NCI-H2081 treated with DMSO at 0.1 percent for 48 hours (cell line): Measurements from ENCODE around the gene LEMD1.
"Not testable (repeated sequence)": the region's sequence is repeated elsewhere in the genome, so short reads cannot be mapped to it uniquely, and the experiment has no call there.

ENCODE experiments used
- DNase-seq: peaks from one replicate; lab custom pipeline; 2025; lab: John Stamatoyannopoulos, UW

Gene LEMD1

DNA sequence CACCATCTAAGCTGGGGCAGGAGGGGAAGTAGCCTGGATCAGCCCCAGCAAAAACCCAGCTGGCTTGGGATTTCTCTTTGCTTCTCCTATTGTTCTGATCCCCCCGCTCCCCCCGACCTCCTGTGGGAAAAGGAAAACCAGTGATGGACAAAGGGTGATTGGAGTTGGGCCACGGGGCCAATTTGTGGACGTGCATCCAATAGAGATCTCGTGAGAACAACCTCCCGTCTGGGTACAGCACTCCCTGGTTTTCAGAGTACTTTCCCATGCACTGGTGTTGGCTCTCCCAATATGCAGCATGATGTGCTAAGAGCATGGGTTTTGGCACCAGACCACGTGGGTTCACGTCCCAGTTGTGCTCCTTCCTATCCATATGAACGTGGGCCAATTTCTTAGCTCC is 25.0 kb upstream of the LEMD1 start:
- no peak for DNase-seq

DNA sequence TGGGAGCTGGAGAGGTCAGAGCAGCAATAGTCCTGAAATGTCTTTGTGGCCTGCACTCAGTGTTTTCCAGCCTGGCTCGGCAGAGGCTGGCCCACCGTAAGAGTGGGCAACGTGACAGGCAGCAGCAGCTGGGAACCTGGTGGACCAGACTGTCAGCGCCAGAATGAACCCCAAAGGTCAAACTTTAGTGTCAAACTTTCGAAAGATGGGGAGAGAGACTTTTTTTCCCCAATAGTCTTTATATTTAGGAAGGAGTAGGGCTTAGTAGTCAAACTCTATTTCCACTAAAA is 23.7 kb upstream of the LEMD1 start:
- DNase-seq, result no peak

GRCh38 chr1:205444931-205445645 is 23.2 kb upstream of the LEMD1 start:
- no peak for DNase-seq

GRCh38 chr1:205444300-205444930 is 22.6 kb upstream of the LEMD1 start:
- no peak for DNase-seq

DNA sequence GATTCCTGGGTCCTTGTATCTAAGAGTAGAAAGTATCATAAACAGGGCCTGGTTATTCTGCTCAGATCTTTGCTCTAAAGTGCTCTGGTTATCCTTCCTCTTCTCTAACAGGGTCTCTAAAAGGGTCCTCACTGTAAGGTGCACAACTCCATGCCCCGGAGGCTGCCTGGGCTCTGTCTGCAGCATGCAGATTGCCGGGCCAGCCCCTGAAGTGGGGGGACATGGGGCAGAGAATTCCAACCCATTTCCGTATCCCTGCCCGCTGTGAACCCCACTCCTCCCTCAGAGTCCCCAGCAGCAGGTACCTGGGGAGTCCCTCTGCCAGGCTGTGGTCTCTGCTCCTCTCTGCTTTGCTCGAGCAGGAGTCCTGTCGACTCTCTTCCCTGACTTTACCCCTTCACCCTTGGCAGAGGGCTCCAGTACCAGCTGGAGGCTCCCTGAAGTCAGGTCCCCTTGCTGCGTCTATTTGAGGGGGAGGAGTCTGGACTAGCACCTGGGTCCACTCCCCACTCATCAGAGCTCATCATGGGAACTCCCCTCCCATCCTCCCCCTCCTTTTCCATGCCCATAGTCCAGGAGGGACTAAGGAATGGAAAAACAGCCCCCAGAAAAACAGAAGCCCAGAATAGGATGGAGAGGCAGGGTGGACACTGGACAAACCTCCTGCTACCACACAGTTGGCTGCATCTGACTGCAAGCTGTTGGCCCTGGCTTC is 21.9 kb upstream of the LEMD1 start:
- no peak for DNase-seq

DNA sequence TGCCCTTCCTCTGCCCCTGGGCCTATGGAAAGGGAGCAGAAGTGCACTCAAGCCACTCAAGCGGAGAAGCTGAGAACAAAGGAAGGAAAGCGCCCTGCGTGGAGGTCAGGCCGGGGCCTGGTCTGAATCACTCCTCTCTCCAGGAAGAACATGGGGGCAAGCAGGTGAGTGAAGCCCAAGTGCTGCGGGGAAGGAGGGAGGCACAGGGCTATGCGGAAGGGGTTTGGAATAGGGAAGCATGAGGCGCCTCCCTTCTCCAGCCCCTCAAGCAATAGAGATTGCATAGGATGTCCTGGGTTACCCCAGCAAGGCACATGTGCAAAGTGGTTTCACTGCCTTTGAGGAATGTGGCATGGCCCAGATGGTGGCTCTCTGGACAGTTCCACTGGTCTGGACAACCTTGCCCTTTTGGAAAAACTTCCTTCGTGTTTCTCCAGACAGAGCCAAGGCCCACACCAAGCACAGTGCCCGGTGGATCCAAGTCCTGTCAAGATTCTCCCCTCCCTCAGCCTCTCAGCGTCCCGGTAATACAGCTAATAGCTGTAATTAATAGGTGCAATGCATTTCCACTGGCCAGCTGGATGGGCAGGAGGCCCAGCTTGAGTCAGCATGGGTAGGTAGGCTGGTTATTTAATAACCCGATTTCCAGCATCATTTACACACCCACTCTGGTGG is 20.3 kb upstream of the LEMD1 start:
- no peak for DNase-seq

GRCh38 chr1:205441716-205442050 is 19.8 kb upstream of the LEMD1 start:
- no peak for DNase-seq

GRCh38 chr1:205441318-205441633 is 19.4 kb upstream of the LEMD1 start:
- DNase-seq, result no peak

- DNase-seq, result no peak
Measured at GRCh38 chr1:205440476-205441317, 18.8 kb upstream of the LEMD1 start.

GRCh38 chr1:205440121-205440475 is 18.2 kb upstream of the LEMD1 start:
- no peak for DNase-seq

GRCh38 chr1:205438213-205439158 is 16.6 kb upstream of the LEMD1 start:
- peak; percentile 11 for DNase-seq

DNA sequence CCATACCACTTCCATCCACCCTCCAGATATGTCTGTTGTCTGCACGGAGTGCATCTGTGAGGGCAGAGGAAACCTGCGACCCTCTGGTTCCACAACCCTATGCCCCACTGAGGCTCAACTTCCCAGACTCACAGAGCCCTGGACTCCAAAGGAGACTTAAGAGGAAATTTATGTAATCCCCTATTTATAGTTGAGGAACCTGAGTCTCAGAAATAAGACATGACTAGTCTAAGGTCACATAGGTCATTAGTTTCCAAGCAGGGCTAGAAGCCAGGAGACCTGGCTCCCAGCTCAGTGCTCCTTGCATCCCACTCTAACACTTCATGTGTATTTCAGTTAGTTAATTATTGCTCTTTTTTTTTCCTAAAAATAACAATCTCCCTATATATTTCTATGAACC is 15.7 kb upstream of the LEMD1 start:
- no peak for DNase-seq

GRCh38 chr1:205436776-205437410 is 15.0 kb upstream of the LEMD1 start:
- no peak for DNase-seq

DNA sequence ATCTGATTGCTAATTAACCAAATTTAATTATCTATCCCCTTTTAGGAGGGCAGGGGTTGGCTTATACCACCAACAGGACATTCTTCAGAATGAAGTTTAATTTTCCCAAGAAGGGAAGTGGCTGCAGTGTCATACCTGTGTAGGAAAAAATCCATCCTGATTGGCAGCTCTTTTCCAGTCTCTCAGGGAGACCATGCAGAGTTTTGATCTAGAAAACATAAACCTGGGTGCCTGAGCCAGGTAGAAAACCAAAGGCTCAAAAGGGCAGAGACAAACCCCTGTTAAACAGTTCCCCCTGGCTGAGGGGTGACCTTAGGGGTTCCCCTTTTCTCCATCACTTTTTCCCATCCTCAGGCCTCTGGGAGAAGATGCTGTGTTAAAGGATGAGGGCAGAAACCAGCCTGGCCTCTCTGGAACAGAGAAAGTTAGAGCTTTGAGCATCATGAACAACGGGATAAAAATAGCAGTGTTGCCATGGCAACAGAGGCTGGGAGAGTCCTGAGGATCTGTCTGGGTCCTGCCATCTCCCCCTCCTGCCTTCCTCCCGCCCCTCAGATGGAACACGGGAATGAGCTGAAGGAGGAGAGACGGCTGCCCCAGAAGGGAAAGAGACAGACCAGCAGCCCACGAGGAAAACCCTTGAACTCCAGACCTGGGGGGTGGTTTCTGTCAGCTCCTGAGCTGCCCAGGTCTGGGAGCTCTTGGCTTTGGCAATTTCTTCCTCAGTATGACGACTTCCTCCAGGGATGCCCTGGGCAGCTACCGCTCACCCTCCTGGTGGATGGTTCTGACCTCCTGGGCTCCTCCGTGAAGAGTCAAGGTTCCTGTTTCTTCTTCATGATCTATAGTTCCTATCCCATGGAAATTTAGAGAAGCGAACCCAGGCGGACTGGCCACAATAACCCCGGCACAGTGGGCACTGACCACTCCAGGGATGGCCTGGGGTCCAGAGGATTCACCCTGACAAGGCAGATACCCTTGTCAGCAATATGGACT is 14.0 kb upstream of the LEMD1 start:
- no peak for DNase-seq

DNA sequence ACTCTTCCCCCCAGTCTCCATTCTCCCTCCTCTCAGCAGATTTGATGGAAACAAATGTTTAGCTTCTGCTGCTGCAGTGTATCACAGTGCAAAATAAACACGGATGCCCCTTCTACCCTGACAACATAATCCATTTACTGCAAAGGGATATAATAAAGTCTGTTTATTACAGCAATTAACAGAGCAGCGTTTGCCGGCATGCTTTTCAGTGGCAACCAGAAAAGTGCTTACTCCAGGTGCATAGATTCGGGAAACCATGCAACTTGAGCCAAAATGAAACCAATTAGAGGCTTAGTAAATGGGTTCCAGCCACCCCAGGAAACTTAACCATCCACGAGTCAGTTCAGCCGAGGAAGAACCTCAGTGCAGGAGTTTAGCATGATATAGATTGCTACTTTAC is 12.9 kb upstream of the LEMD1 start:
- DNase-seq, result peak; percentile 90

DNA sequence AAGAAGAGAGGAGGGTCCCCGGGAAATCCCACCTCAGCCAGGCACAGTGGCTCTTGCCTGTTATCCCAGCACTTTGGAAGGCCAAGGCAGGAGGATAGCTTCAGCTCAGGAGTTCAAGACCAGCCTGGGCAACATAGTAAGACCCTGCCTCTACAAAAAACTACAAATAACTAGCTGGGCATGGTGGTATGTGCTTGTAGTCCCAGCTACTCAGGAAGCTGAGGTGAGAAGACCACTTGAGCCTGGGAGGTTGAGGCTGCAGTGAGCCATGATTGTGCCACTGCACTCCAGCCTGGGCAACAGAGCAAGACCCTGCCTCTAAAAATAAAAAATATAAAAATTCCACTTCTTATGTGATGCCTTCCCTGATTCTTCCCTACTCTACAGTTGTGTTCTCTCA is 10.8 kb upstream of the LEMD1 start:
- not testable (repeated sequence) for DNase-seq

DNA sequence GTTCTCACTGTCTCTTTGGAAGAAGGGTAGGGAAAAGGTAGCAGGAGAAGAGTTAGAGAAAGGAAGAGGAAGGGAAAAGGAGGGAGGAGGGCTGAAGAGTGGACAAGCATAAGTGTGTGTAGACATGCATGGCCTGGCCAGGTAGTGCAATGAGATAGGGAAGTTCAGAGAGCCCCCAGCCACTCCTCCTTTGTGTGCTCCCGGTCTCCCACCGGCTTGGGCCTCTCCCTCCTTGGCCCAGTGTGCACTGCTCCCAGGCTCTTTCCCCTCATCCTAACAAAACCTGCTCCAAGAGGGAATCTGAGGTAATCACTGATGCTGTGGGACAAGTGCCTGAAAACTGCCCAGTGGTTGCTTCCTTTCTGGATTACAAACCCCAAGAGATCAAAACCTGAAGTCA is 10.3 kb upstream of the LEMD1 start:
- DNase-seq, result no peak

DNA sequence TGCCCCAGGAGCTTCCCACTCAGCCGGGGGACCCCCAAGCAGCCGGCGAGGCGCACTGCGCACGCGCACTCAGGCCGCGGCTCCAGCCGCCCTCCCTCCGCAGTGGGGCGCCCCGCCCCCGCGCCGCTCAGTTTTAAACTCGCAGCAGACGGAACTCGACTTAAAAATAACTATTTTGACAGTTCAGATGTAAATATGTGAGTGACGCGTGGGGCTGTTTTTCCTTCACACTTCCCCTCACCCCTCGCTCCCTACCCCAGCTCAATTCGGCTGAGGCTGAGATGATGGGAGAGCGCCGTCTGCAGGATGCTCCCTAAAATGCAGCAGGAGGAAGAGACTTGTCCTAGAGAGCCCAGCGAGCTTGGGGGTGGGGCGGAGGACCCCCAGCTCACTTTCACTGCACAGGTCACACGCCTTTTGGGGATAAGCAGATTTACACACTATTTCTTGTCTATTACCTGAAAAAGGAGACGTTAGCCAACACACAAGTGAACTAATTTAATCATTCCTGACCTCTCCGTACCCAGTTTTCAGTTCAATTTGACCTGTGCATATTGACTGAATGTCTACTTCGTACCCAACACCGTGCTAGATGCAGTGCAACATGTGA is 8.9 kb upstream of the LEMD1 start:
- no peak for DNase-seq
